HepG2 (cell line): Measurements from ENCODE around the gene SFI1. TPM values are rescaled to one million over a fixed set of nuclear protein-coding genes. Genes with fewer than 3 reads are reported as not detected.
A peak's percentile ranks its signal among the peaks of the same experiment; 100 is the strongest.

Source experiments
- BRD4 ChIP-seq: sonication (generic); formaldehyde crosslinking; IDR thresholded peaks from 2 replicates; pipeline ENCODE4 v1.4.0; 2020; ENCODE audit warnings: missing genetic modification reagents
- FOXA1 ChIP-seq, 2 experiments: fragments of 450-650 bp in 1 of 2; sonication (generic) in 1 of 2; formaldehyde crosslinking in 1 of 2; IDR thresholded peaks; 2 replicates each; pipeline versions ENCODE4 v1.4.0 to v1.6.1; 2016 to 2020; ENCODE audit warnings: missing genetic modification reagents in 1 of 2
- HES4 ChIP-seq: sonication (generic); formaldehyde crosslinking; IDR thresholded peaks from 2 replicates; pipeline ENCODE4 v1.9.0; 2021; ENCODE audit warnings: mild to moderate bottlenecking, missing genetic modification reagents, borderline replicate concordance
- KMT2A ChIP-seq: sonication (generic); formaldehyde crosslinking; IDR thresholded peaks from 2 replicates; pipeline ENCODE4 v1.4.0; 2020; ENCODE audit warnings: missing genetic modification reagents
- NFKBIZ ChIP-seq: IDR thresholded peaks from 2 replicates; pipeline ENCODE4 v1.6.1; 2018; ENCODE audit warnings: missing genetic modification reagents, missing compliant biosample characterization
- RCOR2 ChIP-seq: IDR thresholded peaks from 2 replicates; pipeline ENCODE4 v1.6.1; 2016; ENCODE audit warnings: missing biosample characterization, missing genetic modification reagents
- RXRA ChIP-seq: sonication (generic); formaldehyde crosslinking; IDR thresholded peaks from 2 replicates; pipeline ENCODE4 v1.5.1; 2020; ENCODE audit warnings: missing genetic modification reagents
- ZFP41 ChIP-seq: sonication (generic); formaldehyde crosslinking; IDR thresholded peaks from 2 replicates; pipeline ENCODE4 v1.4.0; 2020; ENCODE audit warnings: mild to moderate bottlenecking, missing genetic modification reagents, borderline replicate concordance
- ZMYM3 ChIP-seq: sonication (generic); formaldehyde crosslinking; IDR thresholded peaks from 2 replicates; pipeline ENCODE4 v1.5.1; 2020; ENCODE audit warnings: mild to moderate bottlenecking, missing genetic modification reagents
- ZNF343 ChIP-seq: sonication (generic); formaldehyde crosslinking; IDR thresholded peaks from 2 replicates; pipeline ENCODE4 v1.4.0; 2020; ENCODE audit warnings: mild to moderate bottlenecking, missing genetic modification reagents
- ZNF7 ChIP-seq: IDR thresholded peaks from 2 replicates; pipeline ENCODE4 v1.6.1; 2016; ENCODE audit warnings: missing biosample characterization, missing genetic modification reagents
- ZNF850 ChIP-seq: sonication (generic); formaldehyde crosslinking; conservative IDR thresholded peaks from 2 replicates; pipeline ENCODE4 v1.9.0; 2021; ENCODE audit warnings: mild to moderate bottlenecking, missing genetic modification reagents
- polyA plus RNA-seq, 8 experiments: library from polyadenylated mRNA; depleted of rRNA in 3 of 8; stranded (reverse) in 7 of 8; unstranded in 1 of 8; fragments of >200 nt; fragmentation: Illumina TruSeq in 4 of 8; extraction: Trizol in 4 of 8; gene quantifications; 2 replicates each; pipeline versions ENCODE4 v1.2.1 to v1.2.3, GENCODE V29; 2011 to 2016; ENCODE audit warnings: low read depth in 4 of 8, missing spikeins in 1 of 8, mixed read lengths in 1 of 8; ENCODE audit not compliant: insufficient read depth in 1 of 8
- total RNA-seq, 5 experiments: library from RNA; depleted of rRNA; stranded (reverse); fragments of >200 nt; fragmentation: Illumina TruSeq; extraction: Trizol; gene quantifications; 2 replicates each; pipeline ENCODE4 v1.2.3, GENCODE V29; 2016; ENCODE audit warnings: low read depth in 1 of 5
- TF ChIP-seq, protein P1 (sequence below): sonication (generic); formaldehyde crosslinking; IDR thresholded peaks from 2 replicates; pipeline ENCODE4 v1.4.0; 2020; ENCODE audit warnings: mild to moderate bottlenecking, missing genetic modification reagents, borderline replicate concordance
- TF ChIP-seq, protein P2 (sequence below): sonication (generic); formaldehyde crosslinking; IDR thresholded peaks from 2 replicates; pipeline ENCODE4 v1.4.0; 2020; ENCODE audit warnings: low read depth, mild to moderate bottlenecking, missing genetic modification reagents
- TF ChIP-seq, protein P3 (sequence below), 2 experiments: sonication (generic) in 1 of 2; formaldehyde crosslinking in 1 of 2; IDR thresholded peaks; 2 replicates each; pipeline versions ENCODE4 v1.5.1 to v1.6.1; 2011 to 2020; ENCODE audit warnings: borderline replicate concordance in 1 of 2, low read depth in 1 of 2, low read length in 1 of 2, mild to moderate bottlenecking in 1 of 2, missing genetic modification reagents in 1 of 2, moderate library complexity in 1 of 2
- TF ChIP-seq, protein P4 (sequence below): sonication (generic); formaldehyde crosslinking; IDR thresholded peaks from 2 replicates; pipeline ENCODE4 v1.8.0; 2022; ENCODE audit warnings: missing genetic modification reagents, mild to moderate bottlenecking, borderline replicate concordance
- TF ChIP-seq, protein P5 (sequence below): IDR thresholded peaks from 2 replicates; pipeline ENCODE4 v1.6.1; 2016; ENCODE audit warnings: low read depth

Gene SFI1
- total and polyA plus RNA-seq, 2 of the 13 experiments (the other 11 are each of a cell fraction or from before 2014, with no cell fraction given) = 20.5 to 40.1 TPM

DNA sequence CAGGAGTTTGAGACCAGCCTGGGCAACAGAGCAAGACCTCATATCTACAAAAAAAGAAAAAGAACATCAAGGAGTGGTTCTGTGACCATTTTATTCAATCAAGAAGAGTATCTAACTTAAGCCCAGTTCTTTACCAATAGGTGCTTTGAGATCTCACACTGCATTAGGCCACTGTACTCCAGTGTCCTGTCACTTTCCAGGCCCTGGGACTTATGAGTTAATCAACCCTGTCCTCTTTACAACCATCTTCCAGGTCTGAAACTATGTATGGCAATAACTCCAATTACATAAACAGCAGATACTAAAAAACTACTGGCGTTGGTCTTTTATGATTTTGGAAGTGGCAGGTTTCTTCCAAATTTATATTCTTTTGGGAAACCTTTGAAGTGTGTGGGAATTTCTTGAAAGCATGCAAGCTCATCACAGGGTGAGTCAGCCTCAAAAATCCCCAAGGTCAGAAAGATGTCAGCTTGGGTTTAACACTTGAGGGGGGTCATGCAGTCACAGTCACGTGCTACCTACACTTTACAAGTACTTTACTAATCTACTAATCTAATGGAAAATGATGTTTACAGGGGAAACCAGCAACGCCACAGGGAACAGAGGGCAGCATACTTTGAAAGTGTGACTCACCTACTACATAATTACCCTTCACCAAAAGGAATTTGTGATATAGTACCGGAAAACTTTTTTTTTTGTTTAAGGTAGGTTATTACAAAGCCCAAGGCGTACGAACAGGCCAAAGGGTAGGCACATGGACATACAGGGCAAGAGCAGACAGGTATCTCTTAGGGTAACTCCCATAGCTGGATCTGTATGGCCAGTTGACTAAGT lies 150.1 kb downstream of the SFI1 start (continued):
- no peak for TF ChIP-seq HES4 (CRISPR knock-in tag)
- TF ChIP-seq, protein P1, sequence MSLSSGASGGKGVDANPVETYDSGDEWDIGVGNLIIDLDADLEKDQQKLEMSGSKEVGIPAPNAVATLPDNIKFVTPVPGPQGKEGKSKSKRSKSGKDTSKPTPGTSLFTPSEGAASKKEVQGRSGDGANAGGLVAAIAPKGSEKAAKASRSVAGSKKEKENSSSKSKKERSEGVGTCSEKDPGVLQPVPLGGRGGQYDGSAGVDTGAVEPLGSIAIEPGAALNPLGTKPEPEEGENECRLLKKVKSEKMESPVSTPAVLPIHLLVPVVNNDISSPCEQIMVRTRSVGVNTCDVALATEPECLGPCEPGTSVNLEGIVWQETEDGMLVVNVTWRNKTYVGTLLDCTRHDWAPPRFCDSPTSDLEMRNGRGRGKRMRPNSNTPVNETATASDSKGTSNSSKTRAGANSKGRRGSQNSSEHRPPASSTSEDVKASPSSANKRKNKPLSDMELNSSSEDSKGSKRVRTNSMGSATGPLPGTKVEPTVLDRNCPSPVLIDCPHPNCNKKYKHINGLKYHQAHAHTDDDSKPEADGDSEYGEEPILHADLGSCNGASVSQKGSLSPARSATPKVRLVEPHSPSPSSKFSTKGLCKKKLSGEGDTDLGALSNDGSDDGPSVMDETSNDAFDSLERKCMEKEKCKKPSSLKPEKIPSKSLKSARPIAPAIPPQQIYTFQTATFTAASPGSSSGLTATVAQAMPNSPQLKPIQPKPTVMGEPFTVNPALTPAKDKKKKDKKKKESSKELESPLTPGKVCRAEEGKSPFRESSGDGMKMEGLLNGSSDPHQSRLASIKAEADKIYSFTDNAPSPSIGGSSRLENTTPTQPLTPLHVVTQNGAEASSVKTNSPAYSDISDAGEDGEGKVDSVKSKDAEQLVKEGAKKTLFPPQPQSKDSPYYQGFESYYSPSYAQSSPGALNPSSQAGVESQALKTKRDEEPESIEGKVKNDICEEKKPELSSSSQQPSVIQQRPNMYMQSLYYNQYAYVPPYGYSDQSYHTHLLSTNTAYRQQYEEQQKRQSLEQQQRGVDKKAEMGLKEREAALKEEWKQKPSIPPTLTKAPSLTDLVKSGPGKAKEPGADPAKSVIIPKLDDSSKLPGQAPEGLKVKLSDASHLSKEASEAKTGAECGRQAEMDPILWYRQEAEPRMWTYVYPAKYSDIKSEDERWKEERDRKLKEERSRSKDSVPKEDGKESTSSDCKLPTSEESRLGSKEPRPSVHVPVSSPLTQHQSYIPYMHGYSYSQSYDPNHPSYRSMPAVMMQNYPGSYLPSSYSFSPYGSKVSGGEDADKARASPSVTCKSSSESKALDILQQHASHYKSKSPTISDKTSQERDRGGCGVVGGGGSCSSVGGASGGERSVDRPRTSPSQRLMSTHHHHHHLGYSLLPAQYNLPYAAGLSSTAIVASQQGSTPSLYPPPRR (CRISPR knock-in tag) = no peak
- no peak for TF ChIP-seq ZNF850
- TF ChIP-seq ZMYM3 = no peak
- no peak; the same call in 1 of the 2 replicates for TF ChIP-seq RXRA (CRISPR knock-in tag)
- TF ChIP-seq, protein P2, sequence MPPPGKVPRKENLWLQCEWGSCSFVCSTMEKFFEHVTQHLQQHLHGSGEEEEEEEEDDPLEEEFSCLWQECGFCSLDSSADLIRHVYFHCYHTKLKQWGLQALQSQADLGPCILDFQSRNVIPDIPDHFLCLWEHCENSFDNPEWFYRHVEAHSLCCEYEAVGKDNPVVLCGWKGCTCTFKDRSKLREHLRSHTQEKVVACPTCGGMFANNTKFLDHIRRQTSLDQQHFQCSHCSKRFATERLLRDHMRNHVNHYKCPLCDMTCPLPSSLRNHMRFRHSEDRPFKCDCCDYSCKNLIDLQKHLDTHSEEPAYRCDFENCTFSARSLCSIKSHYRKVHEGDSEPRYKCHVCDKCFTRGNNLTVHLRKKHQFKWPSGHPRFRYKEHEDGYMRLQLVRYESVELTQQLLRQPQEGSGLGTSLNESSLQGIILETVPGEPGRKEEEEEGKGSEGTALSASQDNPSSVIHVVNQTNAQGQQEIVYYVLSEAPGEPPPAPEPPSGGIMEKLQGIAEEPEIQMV = no peak
- no peak for TF ChIP-seq ZFP41 (CRISPR knock-in tag)
- no peak for TF ChIP-seq BRD4
- no peak for TF ChIP-seq ZNF7 (CRISPR knock-in tag)
- TF ChIP-seq ZNF343 (CRISPR knock-in tag) = no peak
- TF ChIP-seq, protein P3, sequence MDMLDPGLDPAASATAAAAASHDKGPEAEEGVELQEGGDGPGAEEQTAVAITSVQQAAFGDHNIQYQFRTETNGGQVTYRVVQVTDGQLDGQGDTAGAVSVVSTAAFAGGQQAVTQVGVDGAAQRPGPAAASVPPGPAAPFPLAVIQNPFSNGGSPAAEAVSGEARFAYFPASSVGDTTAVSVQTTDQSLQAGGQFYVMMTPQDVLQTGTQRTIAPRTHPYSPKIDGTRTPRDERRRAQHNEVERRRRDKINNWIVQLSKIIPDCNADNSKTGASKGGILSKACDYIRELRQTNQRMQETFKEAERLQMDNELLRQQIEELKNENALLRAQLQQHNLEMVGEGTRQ (IDR thresholded peaks at IDR 0.05; ENCODE audit: low read depth, low read length) = no peak
- TF ChIP-seq, protein P3 (CRISPR knock-in tag; IDR thresholded peaks at IDR 0.05; ENCODE audit: borderline replicate concordance) = no peak
- no peak for TF ChIP-seq RCOR2 (CRISPR knock-in tag)
- no peak for TF ChIP-seq KMT2A (CRISPR knock-in tag)
- no peak for TF ChIP-seq NFKBIZ (CRISPR knock-in tag)
- TF ChIP-seq, protein P4, sequence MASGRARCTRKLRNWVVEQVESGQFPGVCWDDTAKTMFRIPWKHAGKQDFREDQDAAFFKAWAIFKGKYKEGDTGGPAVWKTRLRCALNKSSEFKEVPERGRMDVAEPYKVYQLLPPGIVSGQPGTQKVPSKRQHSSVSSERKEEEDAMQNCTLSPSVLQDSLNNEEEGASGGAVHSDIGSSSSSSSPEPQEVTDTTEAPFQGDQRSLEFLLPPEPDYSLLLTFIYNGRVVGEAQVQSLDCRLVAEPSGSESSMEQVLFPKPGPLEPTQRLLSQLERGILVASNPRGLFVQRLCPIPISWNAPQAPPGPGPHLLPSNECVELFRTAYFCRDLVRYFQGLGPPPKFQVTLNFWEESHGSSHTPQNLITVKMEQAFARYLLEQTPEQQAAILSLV (CRISPR knock-in tag) = no peak
- TF ChIP-seq, protein P5, sequence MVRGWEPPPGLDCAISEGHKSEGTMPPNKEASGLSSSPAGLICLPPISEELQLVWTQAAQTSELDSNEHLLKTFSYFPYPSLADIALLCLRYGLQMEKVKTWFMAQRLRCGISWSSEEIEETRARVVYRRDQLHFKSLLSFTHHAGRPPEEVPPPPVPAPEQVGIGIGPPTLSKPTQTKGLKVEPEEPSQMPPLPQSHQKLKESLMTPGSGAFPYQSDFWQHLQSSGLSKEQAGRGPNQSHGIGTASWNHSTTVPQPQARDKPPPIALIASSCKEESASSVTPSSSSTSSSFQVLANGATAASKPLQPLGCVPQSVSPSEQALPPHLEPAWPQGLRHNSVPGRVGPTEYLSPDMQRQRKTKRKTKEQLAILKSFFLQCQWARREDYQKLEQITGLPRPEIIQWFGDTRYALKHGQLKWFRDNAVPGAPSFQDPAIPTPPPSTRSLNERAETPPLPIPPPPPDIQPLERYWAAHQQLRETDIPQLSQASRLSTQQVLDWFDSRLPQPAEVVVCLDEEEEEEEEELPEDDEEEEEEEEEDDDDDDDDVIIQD (CRISPR knock-in tag) = no peak
- TF ChIP-seq FOXA1 (IDR thresholded peaks at IDR 0.05) = no peak
- peak; percentile 28 for TF ChIP-seq FOXA1 (CRISPR knock-in tag; IDR thresholded peaks at IDR 0.05)
